Effector memory CD4-positive, alpha-beta T cell (primary cell): ENCODE measurements around the gene MCF2L.

Source experiments
- DNase-seq, 3 donors: peaks; one replicate each; pipeline ENCODE4 v3.0.0-alpha.2; 2020
- H3K27ac ChIP-seq: 2 replicates; pipeline ENCODE4 v1.7.0; 2013; ENCODE audit warnings: mild to moderate bottlenecking, low read length, moderate library complexity; ENCODE audit not compliant: insufficient read depth, poor library complexity, severe bottlenecking
- H3K27me3 ChIP-seq: replicated peaks from 2 replicates; pipeline ENCODE4 v1.7.0; 2013; ENCODE audit warnings: mild to moderate bottlenecking, low read length; ENCODE audit not compliant: insufficient read depth, control insufficient read depth, poor library complexity, severe bottlenecking
- H3K36me3 ChIP-seq: 2 replicates; pipeline ENCODE4 v1.7.0; 2013; ENCODE audit warnings: mild to moderate bottlenecking, low read length, moderate library complexity; ENCODE audit not compliant: control insufficient read depth, insufficient read depth
- H3K4me1 ChIP-seq: 2 replicates; pipeline ENCODE4 v1.7.0; 2013; ENCODE audit warnings: low read length, mild to moderate bottlenecking; ENCODE audit not compliant: control insufficient read depth, insufficient read depth, poor library complexity, severe bottlenecking
- H3K4me3 ChIP-seq: 2 replicates; pipeline ENCODE4 v1.7.0; 2013; ENCODE audit warnings: low read length, low read depth, mild to moderate bottlenecking; ENCODE audit not compliant: insufficient read depth, poor library complexity, severe bottlenecking
- H3K9me3 ChIP-seq: 2 replicates; pipeline ENCODE4 v1.7.0; 2013; ENCODE audit warnings: mild to moderate bottlenecking, low read length, moderate library complexity; ENCODE audit not compliant: control insufficient read depth

Gene MCF2L

GRCh38 chr13:113123226-113124201 is 154.5 kb downstream of the MCF2L start:
- Histone ChIP-seq H3K27me3 (no peaks in the 10 kb centered on the region), H3K9me3 (no peaks in the 10 kb centered on the region), H3K4me3 (no peak overlapping the region), H3K4me1 (no peaks in the 10 kb centered on the region), H3K27ac (no peak overlapping the region), H3K36me3 (no peaks in the 10 kb centered on the region)
- DNase-seq: no peak

- no peaks in the 10 kb centered on the region for H3K4me1 ChIP-seq
- no peak overlapping the region for H3K4me3 ChIP-seq
- H3K36me3 ChIP-seq: no peaks in the 10 kb centered on the region
- H3K27me3 ChIP-seq: no peaks in the 10 kb centered on the region
- DNase-seq: no peak
- no peaks in the 10 kb centered on the region for H3K9me3 ChIP-seq
- no peak overlapping the region for H3K27ac ChIP-seq
These were observed 155.4 kb downstream of the MCF2L start for GRCh38 chr13:113124211-113124970.

GRCh38 chr13:113125506-113126264 is 156.7 kb downstream of the MCF2L start:
- DNase-seq: no peak
- Histone ChIP-seq H3K27me3 (no peaks in the 10 kb centered on the region), H3K36me3 (no peaks in the 10 kb centered on the region), H3K4me1 (peaks cover 2% of the 10 kb centered on the region), H3K4me3 (no peak overlapping the region), H3K27ac (no peak overlapping the region), H3K9me3 (no peaks in the 10 kb centered on the region)

GRCh38 chr13:113126265-113127150 is 157.5 kb downstream of the MCF2L start:
- no peak for DNase-seq
- Histone ChIP-seq H3K9me3 (no peaks in the 10 kb centered on the region), H3K36me3 (no peaks in the 10 kb centered on the region), H3K4me3 (no peak overlapping the region), H3K4me1 (peaks cover 2% of the 10 kb centered on the region), H3K27me3 (no peaks in the 10 kb centered on the region), H3K27ac (no peak overlapping the region)

GRCh38 chr13:113129480-113129879 is 160.5 kb downstream of the MCF2L start:
- DNase-seq: no peak
- Histone ChIP-seq H3K27me3 (no peaks in the 10 kb centered on the region), H3K36me3 (no peaks in the 10 kb centered on the region), H3K4me1 (peaks cover 2% of the 10 kb centered on the region), H3K27ac (no peak overlapping the region), H3K9me3 (no peaks in the 10 kb centered on the region), H3K4me3 (peak overlapping the region; percentile 29)

GRCh38 chr13:113129921-113130750 is 161.1 kb downstream of the MCF2L start:
- H3K27me3 ChIP-seq: no peaks in the 10 kb centered on the region
- peaks cover 2% of the 10 kb centered on the region for H3K4me1 ChIP-seq
- H3K36me3 ChIP-seq: no peaks in the 10 kb centered on the region
- no peaks in the 10 kb centered on the region for H3K9me3 ChIP-seq
- H3K4me3 ChIP-seq: peak overlapping the region; percentile 29
- no peak for DNase-seq
- H3K27ac ChIP-seq: no peak overlapping the region

GRCh38 chr13:113135281-113135760 is 166.3 kb downstream of the MCF2L start:
- H3K4me3 ChIP-seq: no peak overlapping the region
- DNase-seq: no peak
- no peak overlapping the region for H3K27ac ChIP-seq
- no peaks in the 10 kb centered on the region for H3K4me1 ChIP-seq
- no peaks in the 10 kb centered on the region for H3K36me3 ChIP-seq
- H3K9me3 ChIP-seq: no peaks in the 10 kb centered on the region
- H3K27me3 ChIP-seq: no peaks in the 10 kb centered on the region

GRCh38 chr13:113137691-113138298 is 168.8 kb downstream of the MCF2L start:
- Histone ChIP-seq H3K4me3 (no peak overlapping the region), H3K36me3 (no peaks in the 10 kb centered on the region), H3K27me3 (no peaks in the 10 kb centered on the region), H3K4me1 (no peaks in the 10 kb centered on the region), H3K27ac (no peak overlapping the region), H3K9me3 (no peaks in the 10 kb centered on the region)
- DNase-seq: no peak
